ENCODE measurements around the gene CRB2.

GRCh38 chr9:123341816-123342215, 14.2 kb upstream of the CRB2 start:
- no peak for TF ChIP-seq POLR2A (IDR thresholded peaks at IDR 0.05)
- no peak for TF ChIP-seq CTCF (IDR thresholded peaks at IDR 0.05)

Data from adrenal gland (tissue), 5 donors.